ENCODE data around the gene NEU1.

DNA sequence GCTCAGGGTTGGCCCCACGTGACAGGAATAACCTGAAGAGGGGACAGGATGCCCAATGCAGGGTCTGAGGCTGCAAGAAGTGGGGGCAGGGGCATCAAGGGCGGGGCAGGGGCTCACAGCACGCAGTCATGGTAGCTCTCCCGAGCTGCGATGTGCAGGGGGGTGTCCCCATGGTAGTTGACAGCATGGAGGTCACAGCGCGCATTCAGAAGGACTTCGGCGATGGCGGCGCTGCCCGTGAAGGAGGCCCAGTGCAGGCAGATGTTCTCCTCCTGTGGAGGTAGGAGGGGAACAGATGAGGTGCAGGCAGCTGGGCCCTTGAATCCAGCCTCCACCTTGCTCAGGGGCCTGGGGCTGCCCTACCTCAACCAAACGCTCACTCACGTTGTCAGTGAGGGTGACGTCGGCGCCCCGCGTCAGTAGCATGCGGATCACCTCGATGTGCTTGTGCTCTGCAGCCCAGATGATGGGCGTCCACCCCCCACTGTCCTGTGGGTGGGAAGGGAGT is 22.0 kb upstream of the NEU1 start:
- TF ChIP-seq, protein P1, sequence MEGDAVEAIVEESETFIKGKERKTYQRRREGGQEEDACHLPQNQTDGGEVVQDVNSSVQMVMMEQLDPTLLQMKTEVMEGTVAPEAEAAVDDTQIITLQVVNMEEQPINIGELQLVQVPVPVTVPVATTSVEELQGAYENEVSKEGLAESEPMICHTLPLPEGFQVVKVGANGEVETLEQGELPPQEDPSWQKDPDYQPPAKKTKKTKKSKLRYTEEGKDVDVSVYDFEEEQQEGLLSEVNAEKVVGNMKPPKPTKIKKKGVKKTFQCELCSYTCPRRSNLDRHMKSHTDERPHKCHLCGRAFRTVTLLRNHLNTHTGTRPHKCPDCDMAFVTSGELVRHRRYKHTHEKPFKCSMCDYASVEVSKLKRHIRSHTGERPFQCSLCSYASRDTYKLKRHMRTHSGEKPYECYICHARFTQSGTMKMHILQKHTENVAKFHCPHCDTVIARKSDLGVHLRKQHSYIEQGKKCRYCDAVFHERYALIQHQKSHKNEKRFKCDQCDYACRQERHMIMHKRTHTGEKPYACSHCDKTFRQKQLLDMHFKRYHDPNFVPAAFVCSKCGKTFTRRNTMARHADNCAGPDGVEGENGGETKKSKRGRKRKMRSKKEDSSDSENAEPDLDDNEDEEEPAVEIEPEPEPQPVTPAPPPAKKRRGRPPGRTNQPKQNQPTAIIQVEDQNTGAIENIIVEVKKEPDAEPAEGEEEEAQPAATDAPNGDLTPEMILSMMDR (IDR thresholded peaks at IDR 0.05): no peak
- TF ChIP-seq POLR2A (IDR thresholded peaks at IDR 0.05): no peak
